Left lung (tissue), 10 donors: ENCODE measurements around the gene ZC3H8. TPM values are rescaled to one million over a fixed set of nuclear protein-coding genes. Genes with fewer than 3 reads are reported as not detected.

Experiments used
- ATAC-seq: fragments of 200-7000 bp; cut with Tn5 transposase; one replicate; pipeline ENCODE4 v1.9.1; 2020; ENCODE audit warnings: moderate library complexity
- DNase-seq, 4 donors: peaks; one replicate each; pipeline ENCODE4 v3.0.0-alpha.2; 2013 to 2020
- H3K27ac ChIP-seq, 2 donors: fragments of 200-600 bp; sonication (generic) in 1 of 2; one replicate each; pipeline versions ENCODE4 v1.5.0 to v1.8.0; 2020 to 2021
- H3K27me3 ChIP-seq, 2 donors: fragments of 200-600 bp; sonication (generic) in 1 of 2; one replicate each; pipeline versions ENCODE4 v1.5.0 to v1.8.0; 2020 to 2021
- H3K36me3 ChIP-seq, 2 donors: fragments of 200-600 bp; sonication (generic) in 1 of 2; one replicate each; pipeline versions ENCODE4 v1.5.0 to v1.8.0; 2020 to 2021
- H3K4me1 ChIP-seq, 2 donors: fragments of 200-600 bp; one replicate each; pipeline ENCODE4 v1.8.0; 2021
- H3K4me3 ChIP-seq, 2 donors: fragments of 200-600 bp; sonication (generic) in 1 of 2; one replicate each; pipeline versions ENCODE4 v1.5.0 to v1.8.0; 2020 to 2021; ENCODE audit warnings: mild to moderate bottlenecking in 1 of 2
- H3K9me3 ChIP-seq, 2 donors: fragments of 200-600 bp; sonication (generic) in 1 of 2; one replicate each; pipeline versions ENCODE4 v1.5.0 to v1.8.0; 2020 to 2021
- intact Hi-C, 2 donors: fragments of 100-400 bp; cut with DNase I; formaldehyde crosslinking; loops; one replicate each; pipeline versions ENCODE4 v1.11.2 to v1.14.2; 2022
- polyA plus RNA-seq, 6 donors: library from polyadenylated mRNA; unstranded; fragments of 120-200 nt; gene quantifications; one replicate each; pipeline ENCODE4 v1.2.1, GENCODE V29; 2013; ENCODE audit not compliant: insufficient read length in 6 of 6
- total RNA-seq, 2 donors: library from RNA; stranded (reverse); fragmentation: NEBNext Ultra II Directional; extraction: Animal tissue kit (Norgen Biotek cat#: 25700); gene quantifications; one replicate each; pipeline ENCODE4 v1.2.1, GENCODE V29; 2021
- TF ChIP-seq, protein P1 (sequence below), 2 donors: fragments of 200-600 bp; sonication (generic) in 1 of 2; IDR thresholded peaks; one replicate each; pipeline versions ENCODE4 v1.5.0 to v1.8.0; 2021; ENCODE audit warnings: antibody characterized with exemption in 2 of 2
- donor health status: DM: no; HTN: yes; CAD: no.
- donor health status: DM: no; HTN: no; CAD: no.

The ZC3H8 gene
- total and polyA plus RNA-seq, 8 donors, result 4.5 to 29.4 (median 21.4) TPM

DNA sequence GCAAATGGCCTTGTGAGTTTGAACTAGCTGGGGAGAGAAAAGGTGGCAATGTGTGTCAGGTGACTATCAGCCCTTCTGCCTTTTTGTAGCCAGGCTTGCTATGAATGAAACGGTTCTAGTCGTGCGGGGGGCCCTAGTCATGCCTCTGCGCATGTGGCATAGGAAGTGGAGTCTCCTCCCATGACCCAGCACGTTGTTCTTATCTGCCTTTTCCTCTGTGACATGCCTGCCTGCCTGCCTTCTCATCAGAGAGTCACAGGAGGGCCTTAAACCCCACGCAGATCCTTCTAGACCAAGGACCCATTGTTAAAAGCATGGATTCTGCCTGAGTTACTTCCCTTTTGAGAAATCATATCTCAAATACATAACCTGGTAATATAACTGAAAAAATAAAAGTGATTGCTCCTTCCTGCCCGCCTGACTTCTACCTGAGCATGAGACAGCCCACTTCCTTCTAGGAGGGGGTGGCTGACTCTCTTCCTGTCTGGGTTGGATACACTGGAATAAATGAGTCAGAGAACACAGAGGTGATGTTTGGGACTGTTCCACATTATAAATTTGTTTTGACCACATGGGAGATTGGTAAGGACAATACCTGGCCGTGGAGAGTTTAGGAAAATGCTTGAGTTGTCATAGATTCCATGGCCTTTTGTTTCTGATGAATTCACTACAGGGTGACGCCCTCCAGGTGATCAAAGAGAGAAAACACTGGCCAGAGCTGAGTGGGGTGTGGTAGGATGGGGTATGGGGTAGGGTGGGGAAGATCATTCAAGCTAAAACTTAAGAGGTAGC, 66.8 kb downstream of the ZC3H8 start:
- DNase-seq (no peak), ATAC-seq (peak; percentile 55)
- H3K27me3 ChIP-seq, result no peaks in the 10 kb centered on the region
- no peak overlapping the region for H3K27ac ChIP-seq
- H3K9me3 ChIP-seq, result no peaks in the 10 kb centered on the region
- no peaks in the 10 kb centered on the region for H3K4me1 ChIP-seq
- intact Hi-C loops, result no loop called here
- no peaks in the 10 kb centered on the region for H3K36me3 ChIP-seq
- no peak overlapping the region for H3K4me3 ChIP-seq
- TF ChIP-seq, protein P1, sequence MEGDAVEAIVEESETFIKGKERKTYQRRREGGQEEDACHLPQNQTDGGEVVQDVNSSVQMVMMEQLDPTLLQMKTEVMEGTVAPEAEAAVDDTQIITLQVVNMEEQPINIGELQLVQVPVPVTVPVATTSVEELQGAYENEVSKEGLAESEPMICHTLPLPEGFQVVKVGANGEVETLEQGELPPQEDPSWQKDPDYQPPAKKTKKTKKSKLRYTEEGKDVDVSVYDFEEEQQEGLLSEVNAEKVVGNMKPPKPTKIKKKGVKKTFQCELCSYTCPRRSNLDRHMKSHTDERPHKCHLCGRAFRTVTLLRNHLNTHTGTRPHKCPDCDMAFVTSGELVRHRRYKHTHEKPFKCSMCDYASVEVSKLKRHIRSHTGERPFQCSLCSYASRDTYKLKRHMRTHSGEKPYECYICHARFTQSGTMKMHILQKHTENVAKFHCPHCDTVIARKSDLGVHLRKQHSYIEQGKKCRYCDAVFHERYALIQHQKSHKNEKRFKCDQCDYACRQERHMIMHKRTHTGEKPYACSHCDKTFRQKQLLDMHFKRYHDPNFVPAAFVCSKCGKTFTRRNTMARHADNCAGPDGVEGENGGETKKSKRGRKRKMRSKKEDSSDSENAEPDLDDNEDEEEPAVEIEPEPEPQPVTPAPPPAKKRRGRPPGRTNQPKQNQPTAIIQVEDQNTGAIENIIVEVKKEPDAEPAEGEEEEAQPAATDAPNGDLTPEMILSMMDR (IDR thresholded peaks at IDR 0.05), result no peak

DNA sequence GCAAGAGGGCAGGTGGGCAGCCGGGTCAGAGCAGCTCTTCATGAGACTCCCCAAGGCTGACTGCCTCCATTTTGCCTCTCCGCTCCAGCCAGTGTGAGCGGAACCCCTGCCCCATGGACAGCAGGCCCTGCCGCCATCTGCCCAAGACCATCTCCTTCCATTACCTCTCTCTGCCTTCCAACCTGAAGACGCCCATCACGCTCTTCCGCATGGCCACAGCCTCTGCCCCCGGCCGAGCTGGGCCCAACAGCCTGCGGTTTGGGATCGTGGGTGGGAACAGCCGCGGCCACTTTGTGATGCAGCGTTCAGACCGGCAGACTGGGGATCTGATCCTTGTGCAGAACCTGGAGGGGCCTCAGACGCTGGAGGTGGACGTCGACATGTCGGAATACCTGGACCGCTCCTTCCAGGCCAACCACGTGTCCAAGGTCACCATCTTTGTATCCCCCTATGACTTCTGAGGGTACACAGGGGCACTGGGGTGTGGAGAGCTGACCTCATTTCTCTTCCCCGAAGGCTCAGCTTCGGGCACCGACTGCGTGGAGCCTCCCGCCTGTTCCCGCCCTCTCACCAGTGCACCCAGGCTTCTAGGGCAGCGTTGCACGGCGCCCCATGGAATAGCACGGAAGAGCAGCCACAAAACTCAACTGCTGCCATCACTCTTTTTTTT, 67.7 kb downstream of the ZC3H8 start:
- H3K27me3 ChIP-seq, result peaks cover 0 to 5% of the 10 kb centered on the region in 2 donors
- no peak overlapping the region for H3K4me3 ChIP-seq
- no peak overlapping the region for H3K27ac ChIP-seq
- H3K4me1 ChIP-seq, result no peaks in the 10 kb centered on the region
- intact Hi-C loops, result no loop called here
- ATAC-seq (no peak), DNase-seq (no peak)
- no peaks in the 10 kb centered on the region for H3K36me3 ChIP-seq
- no peaks in the 10 kb centered on the region for H3K9me3 ChIP-seq
- TF ChIP-seq, protein P1 (IDR thresholded peaks at IDR 0.05), result no peak

DNA sequence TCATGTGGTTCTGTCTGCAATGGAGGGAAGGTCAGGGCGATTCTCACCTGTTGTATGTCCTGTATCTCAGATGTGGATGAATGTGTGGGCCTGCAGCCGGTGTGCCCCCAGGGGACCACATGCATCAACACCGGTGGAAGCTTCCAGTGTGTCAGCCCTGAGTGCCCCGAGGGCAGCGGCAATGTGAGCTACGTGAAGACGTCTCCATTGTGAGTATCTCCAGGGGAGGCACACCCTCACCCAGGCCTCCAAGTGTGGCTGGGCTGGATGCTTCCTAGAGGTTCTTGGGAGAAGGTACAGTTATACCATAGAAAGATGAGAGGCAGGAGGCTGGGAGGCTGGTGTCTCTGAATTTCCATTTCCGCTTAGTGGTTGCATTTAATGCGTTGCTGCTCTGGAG, 69.7 kb downstream of the ZC3H8 start:
- H3K4me3 ChIP-seq, result no peak overlapping the region
- intact Hi-C loops, result no loop called here
- H3K36me3 ChIP-seq, result no peaks in the 10 kb centered on the region
- TF ChIP-seq, protein P1 (IDR thresholded peaks at IDR 0.05), result no peak
- no peak overlapping the region for H3K27ac ChIP-seq
- no peaks in the 10 kb centered on the region for H3K4me1 ChIP-seq
- no peak for ATAC-seq
- H3K9me3 ChIP-seq, result no peaks in the 10 kb centered on the region
- DNase-seq, result no peak
- H3K27me3 ChIP-seq, result peaks cover 14 to 26% of the 10 kb centered on the region in 2 donors

DNA sequence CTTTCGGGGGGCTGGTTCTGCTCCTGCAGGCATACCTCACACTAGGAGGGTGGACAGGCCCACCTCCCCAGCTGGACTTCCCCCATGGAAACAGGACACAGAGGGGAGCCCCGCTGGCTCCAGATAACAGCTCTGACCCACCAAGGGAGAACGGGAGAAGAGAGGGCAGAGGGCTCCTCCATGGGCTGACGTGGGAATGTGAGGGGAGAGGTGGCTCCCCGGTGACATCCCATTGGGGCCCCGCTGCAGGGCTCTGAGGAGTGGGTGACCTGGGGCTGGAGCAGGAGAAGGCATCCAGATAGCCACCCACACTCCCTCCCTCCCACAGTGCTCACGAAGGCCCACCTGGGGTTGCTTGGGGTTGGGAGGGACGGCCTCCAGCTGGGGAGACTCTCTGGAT, 70.7 kb downstream of the ZC3H8 start:
- TF ChIP-seq, protein P1 (IDR thresholded peaks at IDR 0.05), result no peak
- Histone ChIP-seq H3K27ac (no peak overlapping the region), H3K9me3 (no peaks in the 10 kb centered on the region), H3K4me3 (no peak overlapping the region), H3K27me3 (peaks cover 14 to 36% of the 10 kb centered on the region in 2 donors), H3K4me1 (no peaks in the 10 kb centered on the region), H3K36me3 (no peaks in the 10 kb centered on the region)
- intact Hi-C loops, result no loop called here
- DNase-seq (no peak), ATAC-seq (no peak)

DNA sequence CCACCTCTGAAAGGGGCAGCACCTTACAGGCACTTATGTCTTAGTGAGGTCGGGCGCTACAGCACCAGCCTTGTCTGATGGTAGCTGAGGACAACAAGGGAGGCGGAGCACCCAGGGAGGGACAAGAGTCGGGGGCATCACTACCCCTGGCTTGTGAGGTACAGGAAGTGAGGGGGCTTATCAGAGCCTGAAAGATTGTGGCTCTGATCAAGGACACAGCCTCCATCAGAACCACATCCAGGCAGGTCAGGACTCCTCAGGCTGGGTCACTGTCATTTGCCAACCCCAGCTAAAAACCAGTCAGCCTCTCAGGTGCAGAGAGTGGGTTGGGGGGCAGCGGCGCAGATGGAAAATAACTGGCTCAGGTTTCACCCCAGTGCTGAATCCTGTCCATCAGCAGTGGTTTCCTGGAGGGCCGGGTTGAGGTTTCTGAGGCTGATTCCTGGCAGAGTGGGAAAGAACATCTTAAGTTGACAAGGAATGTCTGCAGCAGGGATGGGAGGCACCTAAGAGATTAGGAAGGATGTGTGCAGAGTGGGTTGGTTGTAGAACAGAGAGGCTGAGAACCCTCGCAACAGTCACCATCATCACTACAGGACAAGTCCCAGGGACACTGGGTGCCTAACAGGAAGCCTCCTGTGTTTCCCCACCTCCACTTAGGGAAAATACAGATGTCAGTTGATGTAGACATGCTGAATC, 71.4 kb downstream of the ZC3H8 start:
- H3K4me1 ChIP-seq, result no peaks in the 10 kb centered on the region
- DNase-seq, result no peak
- no peak for ATAC-seq
- no peaks in the 10 kb centered on the region for H3K9me3 ChIP-seq
- TF ChIP-seq, protein P1 (IDR thresholded peaks at IDR 0.05), result no peak
- H3K4me3 ChIP-seq, result no peak overlapping the region
- H3K27ac ChIP-seq, result no peak overlapping the region
- no peaks in the 10 kb centered on the region for H3K36me3 ChIP-seq
- H3K27me3 ChIP-seq, result peaks cover 14 to 41% of the 10 kb centered on the region in 2 donors
- intact Hi-C loops, result no loop called here
